GM18909 (cell line): ENCODE results near the gene CALHM1.
"Not testable (repeated sequence)": the region's sequence is repeated elsewhere in the genome, so short reads cannot be mapped to it uniquely, and the experiment has no call there.

ENCODE experiments used
- ATAC-seq: cut with Tn5 transposase; IDR thresholded peaks from one replicate; pipeline ENCODE4 v1.9.1; 2021; ENCODE audit warnings: mild to moderate bottlenecking; ENCODE audit not compliant: unreplicated experiment, poor library complexity

Gene CALHM1, protein sequence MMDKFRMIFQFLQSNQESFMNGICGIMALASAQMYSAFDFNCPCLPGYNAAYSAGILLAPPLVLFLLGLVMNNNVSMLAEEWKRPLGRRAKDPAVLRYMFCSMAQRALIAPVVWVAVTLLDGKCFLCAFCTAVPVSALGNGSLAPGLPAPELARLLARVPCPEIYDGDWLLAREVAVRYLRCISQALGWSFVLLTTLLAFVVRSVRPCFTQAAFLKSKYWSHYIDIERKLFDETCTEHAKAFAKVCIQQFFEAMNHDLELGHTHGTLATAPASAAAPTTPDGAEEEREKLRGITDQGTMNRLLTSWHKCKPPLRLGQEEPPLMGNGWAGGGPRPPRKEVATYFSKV

DNA sequence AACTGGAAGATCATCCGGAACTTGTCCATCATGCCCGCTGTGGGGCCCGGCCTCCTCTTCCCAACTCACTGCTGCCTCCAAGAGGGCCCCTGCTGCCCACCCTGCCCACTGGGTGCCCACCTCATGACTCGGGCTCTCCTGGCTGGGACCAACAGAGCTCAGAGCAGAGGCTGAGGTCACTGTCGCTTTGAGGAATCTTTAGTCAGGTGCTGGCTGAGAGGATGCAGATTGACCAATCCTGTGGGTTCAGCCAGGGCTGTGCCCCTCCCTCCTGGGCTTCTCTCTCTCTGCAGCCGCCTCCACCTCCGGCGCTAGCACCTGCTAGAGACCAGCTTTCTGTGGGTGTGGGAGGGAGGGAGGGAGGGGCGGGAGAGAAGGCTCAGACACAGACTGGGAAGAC, at the start of gene CALHM1:
Gene CALHM1 (minus strand): TSS at position 181 of the 400 bp plus-strand sequence. CDS start 149 bp downstream, at position 32.
- peak; percentile 77 for ATAC-seq

DNA sequence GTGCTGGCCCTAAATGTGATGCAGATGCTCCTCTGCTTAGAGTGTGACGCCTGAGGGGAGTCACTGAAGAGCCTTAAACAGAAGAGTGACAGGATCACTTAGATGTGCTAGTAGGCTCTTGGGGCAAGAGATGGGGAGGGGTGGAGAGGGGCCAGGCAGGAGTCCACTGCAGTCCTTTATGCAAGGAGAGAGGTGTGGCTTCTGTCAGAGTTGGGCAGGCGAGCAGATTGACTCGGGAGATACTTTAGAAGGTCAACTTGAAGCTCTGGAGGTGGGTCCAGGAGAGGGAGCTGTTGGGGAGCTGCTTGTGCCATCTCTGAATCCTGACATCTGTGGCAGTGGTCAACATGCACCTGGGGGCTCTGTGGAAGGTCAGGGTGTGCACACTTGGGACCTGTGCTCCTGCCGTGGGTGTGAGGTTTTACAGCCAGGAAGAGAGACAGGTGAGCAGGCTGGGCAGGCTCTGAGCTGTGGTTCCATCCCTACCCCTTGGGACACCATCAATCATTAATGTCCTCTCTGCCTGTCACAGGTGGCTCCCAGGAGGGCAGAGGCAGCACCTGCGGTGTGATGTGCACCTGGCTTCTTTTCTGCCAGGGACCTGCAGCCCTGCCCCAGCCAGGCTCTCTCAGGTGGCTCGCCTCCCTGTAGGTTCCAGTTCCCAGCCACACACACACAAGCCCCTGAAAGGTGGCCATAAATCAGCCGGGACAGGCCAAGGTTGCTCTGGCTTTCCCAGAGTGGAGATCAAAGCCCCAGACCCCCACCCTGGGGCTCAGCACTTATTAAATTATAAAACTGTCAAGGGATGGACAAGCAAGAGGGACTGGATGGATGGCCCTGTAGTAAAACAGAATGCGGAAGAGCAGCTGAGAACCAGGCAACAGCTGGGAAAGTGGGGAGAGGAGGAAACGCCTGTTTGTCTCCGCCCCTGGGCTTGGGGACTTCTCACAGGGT, 48.8 kb upstream of the CALHM1 start:
- no peak for ATAC-seq

DNA sequence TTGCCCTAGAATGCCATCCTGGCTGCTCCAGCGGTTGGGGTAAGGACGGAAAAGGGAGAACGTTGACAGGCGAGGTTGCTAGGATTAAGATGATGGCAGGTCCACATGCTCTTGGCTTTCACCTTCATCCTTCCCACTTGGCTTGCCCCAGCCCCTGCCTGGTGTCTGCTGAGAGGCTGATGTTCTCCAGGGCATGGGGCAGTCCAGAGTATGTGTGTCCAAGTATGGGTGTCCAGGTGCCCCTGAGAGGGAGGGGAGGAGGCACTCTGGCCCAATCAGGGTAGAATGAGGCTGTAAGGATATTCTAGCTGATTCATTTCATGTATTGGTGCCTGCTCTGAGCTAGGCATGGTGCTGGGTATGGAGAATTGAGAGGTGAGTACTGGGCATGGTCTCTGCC, 47.4 kb upstream of the CALHM1 start:
- ATAC-seq: no peak

DNA sequence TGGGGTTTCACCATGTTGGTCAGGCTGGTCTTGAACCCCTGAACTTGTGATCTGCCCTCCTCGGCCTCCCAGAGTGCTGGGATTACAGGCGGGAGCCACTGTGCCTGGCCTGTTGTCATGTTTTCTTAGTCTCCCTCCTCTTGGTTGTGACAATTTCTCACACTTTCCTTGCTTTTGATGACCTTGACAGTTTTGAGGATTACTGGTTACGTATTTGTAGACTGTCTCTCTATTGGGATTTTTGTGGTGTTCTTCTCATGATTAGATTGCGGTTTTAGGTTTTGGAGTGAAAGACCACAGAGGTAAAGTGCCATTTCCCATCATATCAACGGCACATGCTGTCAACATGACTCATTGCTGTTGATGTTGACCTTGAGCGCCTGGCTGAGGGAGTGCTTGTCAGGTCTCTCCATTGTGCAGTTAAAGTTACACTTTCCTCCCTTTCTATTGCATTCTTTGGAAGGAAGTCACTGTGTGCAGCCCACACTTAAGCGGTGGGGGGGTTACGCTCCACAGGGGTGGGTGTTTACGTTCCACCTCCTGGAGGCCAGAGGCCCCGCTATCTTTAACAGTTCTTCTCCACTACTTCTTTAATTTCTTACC, 45.6 kb upstream of the CALHM1 start:
- ATAC-seq: no peak

- ATAC-seq: not testable (repeated sequence)
Measured at GRCh38 chr10:103503777-103504176, 45.1 kb upstream of the CALHM1 start.

DNA sequence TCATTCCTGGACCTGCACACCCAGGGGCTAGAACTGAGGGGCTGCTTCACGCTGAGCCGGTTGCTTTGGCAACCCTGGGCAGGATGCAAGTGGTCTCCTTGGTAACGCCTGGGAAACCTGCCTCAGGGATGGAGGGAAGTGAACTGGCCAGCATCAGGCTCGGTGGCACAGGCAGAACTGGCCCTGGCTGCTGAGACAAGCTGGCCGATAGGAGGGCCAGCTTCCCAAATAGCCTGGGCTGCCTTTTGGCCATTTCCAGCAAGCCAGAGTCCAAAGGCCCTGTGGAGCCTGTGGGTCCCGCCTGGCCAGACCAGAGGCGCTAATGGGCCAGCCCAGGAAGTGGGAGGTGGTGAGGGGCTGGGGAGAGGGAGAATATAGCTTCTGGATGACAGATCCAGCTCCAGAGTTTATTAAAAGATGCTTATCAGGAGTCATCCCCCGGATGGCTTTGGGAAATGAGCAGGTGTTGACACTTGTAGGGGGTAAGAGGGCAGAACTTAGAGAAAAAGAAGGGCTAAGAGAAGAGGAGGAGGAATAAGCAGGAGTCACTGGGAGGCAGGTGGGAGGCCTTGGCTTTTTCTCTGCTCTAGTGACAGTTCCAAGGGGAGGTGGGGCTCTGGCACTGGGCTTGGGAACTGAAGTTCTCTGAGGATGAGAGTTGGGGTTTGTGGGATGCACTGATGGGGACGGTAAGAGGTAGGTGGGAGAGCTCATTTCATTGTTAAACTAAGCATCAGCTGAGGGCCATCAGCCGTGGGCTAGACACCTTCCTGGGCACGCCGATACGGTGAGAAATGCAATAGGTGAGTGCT, 44.4 kb upstream of the CALHM1 start:
- ATAC-seq: no peak

DNA sequence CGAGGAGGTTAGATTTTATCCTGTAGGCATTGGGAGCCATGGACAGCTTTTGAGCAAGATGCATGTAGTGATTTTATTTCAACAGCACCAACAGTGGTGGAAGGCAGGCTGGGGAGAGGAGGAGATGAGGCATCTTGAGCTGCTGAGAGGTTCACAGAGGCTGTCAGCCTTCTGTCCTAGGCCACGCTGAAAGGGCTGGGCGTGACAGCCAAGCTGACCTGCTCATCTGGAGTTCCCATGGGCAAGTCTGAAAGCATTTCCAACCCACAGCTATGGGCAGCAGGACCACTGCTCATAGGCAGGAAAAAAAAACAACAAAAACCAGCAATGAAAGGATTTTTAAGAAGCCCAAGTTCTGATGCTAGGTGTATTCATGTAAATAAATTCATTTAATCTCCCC, 42.5 kb upstream of the CALHM1 start:
- no peak for ATAC-seq

DNA sequence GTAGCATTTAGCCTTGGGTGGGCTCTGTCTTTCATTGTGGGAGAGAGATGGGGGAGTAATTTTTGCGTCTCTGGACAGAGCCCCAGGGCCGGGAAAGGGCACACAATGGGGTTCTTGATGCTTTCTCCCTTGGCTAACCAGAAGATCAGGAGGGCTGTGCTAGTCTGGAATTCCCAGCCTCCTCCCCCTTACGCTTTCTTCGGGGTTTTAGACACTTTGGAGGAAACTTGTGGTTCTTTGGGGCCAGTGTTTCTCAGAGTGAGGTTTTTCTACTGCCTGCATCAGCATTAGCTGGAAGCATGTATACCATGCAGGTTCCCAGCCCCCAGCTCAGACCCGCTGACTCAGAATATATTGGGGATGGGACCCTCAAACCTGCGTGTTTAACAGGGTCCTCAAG, 41.8 kb upstream of the CALHM1 start:
- no peak for ATAC-seq

- no peak for ATAC-seq
Measured at GRCh38 chr10:103499881-103500280, 41.2 kb upstream of the CALHM1 start.

DNA sequence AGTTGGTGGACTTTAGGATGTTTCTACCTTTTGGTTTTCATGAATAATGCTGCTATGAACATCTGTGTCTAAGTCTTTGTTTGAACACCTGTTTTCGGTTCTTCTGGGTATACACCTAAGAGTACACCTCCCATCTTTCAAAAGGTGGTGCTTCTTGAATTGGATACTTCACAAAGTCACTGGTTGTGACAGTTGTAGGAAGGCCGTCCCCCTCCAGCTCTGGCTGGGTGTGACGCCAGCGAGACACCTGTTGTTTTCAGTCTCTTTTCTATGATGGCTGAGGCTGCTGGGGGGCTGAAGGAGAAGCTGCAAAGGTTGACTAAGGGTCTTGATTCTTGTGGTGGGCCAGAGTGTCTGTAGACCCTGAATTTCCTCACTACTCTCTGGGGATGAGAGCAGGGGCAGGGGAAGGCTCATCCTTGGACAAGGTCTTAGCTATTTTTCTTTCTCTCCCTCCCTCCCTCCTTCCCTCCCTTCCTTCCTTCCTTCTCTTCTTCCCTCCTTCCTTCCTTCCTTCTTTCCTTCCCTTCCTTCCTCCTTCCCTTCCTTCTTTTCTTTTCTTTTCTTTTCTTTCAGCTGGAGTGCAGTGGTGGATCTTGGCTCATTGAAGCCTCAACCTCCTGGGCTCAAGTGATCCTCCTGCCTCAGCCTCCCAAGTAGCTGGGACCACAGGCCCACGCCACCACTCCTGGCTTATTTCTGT, 40.4 kb upstream of the CALHM1 start:
- no peak for ATAC-seq

DNA sequence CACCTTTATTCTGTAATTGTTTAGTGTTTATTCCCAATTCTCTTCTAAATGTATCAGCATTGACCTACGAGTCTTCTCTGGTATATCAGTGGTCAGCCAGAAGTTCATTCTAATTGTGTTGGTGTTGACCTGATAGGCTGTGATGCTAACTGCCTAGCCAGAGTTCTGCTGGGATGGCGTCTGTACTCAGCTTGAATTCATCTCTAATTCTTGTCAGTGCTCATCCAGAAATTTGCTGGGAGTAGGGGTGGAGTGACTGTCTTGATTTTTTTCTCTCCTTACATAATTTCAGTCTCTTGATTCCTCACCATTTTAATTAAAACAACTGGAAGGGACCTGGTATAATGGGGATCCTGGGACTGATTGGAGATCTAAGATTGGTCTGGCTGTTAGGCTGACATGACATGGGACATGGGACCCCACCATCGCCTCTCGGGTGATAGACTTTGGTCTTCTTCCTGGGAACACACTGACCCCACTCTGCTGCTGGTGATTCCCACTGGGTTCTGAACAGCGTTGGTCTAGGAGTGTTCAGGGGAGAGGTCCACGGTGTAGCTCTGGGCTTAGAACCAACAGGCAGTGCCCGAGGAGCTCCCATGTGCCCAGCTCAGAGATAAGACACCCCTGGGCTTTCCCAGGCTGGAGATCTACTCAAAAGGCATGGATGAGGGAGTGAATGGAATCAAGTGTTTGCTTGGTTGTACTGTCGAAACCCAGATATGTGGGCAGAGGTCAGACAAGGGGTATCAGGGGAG, 38.6 kb upstream of the CALHM1 start:
- no peak for ATAC-seq

- no peak for ATAC-seq
Measured at GRCh38 chr10:103495321-103495720, 36.6 kb upstream of the CALHM1 start.

GRCh38 chr10:103493916-103494877, 35.5 kb upstream of the CALHM1 start:
- ATAC-seq: no peak

- ATAC-seq: no peak
Measured at GRCh38 chr10:103493362-103493915, 34.7 kb upstream of the CALHM1 start, which contains the start of gene NEURL1. Gene NEURL1 (plus strand): TSS chr10:103493705. CDS start chr10:103494388, 683 bp downstream.

DNA sequence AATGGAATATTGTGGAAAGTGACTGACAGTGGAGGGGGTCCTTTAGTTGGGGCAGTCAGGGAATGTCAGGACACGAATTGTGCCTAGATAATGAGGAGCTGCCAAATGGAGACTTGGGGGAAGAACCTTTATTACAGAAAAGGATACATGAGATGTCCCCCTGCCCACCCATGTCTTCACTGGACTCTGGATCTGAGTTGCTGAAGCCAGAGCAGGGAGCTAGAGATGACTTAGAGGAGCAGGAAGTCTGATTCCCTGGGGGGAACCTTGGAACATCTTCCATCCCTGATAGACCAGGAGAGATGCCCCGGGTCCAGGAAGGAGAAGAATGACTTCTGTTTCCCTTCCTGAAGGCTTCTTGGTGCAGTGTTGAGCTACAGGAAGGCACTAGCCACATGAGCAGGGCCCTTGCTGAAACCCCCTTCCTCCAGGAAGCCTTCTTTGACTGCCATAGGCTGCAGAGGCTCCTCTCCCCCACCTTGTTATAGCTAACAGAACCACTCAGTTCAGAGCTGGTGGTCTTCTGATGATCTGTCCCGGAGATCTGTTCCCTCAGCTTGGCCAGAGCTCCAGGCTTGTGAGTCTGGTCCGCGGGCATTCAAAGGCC, 34.1 kb upstream of the CALHM1 start:
- no peak for ATAC-seq

DNA sequence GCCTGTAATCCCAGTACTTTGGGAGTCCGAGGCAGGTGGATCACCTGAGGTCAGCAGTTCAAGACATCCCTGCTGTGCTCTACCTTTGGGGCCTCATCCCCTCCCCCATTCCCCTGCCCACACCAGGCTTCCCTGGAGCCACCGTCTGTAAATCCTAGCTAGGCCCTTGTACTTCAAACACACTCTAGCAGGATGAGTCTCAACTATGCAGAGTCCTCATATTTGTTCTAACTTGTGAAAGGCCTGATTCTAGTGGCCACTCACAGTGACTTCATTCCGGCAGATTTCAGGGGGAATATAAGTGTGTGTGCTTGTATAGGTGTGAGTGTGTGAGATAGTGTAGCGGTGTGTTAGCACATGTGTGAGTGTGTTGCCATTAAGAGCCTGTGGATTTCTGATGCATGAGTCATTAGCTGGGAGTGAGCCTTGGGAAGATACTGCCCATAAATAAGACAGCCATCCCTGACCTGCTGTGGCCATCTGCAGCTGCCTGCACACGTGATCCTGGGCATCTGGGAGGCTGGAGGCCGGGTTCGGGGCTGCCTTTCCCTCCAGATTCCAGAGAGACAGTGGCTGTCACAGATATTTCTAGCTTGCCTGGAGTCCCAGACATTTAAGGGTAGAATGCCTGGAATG, 33.1 kb upstream of the CALHM1 start:
- no peak for ATAC-seq

GRCh38 chr10:103490986-103491314, 32.2 kb upstream of the CALHM1 start:
- peak; percentile 31 for ATAC-seq
